HPDE6-E6E7 (cell line): ENCODE results near the gene ZNF407.
"Not testable (repeated sequence)": the region's sequence is repeated elsewhere in the genome, so short reads cannot be mapped to it uniquely, and the experiment has no call there.

Experiments
- DNase-seq: peaks from one replicate; pipeline ENCODE4 v3.0.0; 2011; ENCODE audit warnings: missing footprints; ENCODE audit errors: extremely low spot score

The ZNF407 gene

DNA sequence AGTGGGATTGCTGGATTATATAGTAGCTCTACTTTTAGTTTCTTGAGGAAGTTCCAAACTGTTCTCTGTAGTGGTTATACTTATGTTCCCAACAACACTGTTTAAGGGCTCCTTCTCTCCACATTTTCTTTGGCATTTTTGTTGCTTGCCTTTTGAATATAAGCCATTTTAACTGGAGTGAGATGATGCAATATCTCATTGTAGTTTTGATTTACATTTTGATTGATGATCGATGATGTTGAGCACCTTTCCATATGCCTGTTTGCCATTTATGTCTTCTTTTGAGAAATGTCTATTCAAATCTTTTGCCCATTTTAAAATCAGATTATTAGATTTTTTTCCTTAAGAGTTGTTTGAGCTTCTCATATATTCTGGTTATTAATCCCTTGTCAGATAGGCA, 368.0 kb downstream of the ZNF407 start:
- DNase-seq: no peak

DNA sequence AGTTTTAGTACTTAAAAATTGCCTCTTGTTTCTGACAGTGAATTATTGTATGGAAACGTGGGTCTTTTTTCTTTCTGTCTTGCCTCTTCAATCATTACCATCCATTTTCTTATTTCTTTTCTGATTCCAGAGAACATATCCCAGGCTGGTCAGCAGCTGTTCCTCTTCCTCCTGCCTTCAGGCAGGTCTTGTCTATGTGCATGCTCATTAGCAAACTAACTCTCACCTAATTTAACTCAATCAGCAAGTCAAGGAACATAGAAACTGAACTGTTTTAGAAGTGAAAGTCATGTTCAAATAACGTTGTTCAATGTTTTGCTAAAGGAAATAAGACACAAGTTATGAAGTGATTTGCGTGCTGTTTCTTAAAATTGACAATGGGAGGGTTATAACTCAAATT, 369.8 kb downstream of the ZNF407 start:
- no peak for DNase-seq

DNA sequence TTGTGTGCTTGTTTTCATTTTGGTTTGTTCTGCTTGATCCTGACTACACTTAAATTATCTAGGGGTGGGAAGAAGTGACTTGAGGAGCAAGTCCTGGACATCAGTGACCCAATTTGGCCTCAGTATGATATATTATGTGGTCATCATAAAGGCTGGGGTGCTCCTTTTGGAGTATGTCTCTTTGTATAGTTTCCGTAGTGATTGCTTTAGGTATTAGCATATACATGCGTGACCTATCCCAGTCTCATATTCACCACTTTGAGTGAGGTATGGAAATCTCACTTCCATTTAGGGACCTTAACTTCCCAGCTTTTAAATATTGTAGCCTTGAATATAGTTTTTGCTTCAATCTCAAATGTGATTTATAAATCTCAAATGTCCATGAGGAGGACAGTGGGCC, 370.3 kb downstream of the ZNF407 start:
- DNase-seq: no peak

DNA sequence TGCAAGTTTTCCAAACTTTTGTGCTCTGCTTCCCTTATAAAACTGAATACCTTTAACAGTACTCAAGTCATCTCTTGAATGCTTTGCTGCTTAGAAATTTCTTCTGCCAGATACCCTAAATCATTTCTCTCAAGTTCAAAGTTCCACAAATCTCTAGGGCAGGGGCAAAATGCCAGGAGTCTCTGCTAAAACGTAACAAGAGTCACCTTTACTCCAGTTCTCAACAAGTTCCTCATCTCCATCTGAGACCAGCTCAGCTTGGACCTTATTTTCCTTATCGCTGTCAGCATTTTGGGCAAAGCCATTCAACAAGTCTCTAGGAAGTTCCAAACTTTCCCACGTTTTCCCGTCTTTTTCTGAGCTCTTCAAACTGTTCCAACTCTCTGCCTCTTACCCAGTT, 373.7 kb downstream of the ZNF407 start:
- not testable (repeated sequence) for DNase-seq

DNA sequence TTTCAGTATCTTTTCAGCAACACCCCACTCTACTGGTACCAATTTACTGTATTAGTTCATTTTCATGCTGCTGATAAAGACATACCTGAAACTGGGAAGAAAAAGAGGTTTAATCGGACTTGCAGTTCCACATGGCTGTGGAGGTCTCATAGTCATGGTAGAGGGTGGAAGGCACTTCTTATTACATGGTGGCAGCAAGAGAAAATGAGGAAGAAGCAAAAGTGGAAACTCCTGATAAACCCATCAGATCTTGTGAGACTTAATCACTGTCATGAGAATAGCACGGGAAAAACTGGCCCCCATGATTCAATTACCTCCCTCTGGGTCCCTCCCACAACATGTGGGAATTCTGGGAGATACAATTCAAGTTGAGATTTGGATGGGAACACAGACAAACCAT, 374.1 kb downstream of the ZNF407 start:
- not testable (repeated sequence) for DNase-seq

DNA sequence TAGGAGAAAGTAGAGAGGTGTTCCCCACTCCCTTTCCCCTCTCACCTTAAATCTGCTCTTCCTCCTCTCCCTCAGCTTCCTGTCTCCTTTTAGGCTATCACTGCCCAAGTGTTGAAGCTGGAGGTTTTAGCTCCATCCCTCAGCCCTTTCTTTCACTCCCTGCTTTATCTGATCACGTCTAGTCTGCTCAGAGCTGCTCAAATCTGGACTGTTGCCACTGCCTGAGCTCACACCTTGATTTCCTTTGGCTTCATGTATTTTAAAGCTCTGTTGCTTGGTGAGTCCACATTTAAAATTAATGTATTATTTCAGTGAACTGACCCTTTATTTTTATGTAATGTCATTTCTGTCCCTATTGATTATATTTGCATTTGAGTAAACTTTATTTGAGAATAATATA, 374.7 kb downstream of the ZNF407 start:
- no peak for DNase-seq

DNA sequence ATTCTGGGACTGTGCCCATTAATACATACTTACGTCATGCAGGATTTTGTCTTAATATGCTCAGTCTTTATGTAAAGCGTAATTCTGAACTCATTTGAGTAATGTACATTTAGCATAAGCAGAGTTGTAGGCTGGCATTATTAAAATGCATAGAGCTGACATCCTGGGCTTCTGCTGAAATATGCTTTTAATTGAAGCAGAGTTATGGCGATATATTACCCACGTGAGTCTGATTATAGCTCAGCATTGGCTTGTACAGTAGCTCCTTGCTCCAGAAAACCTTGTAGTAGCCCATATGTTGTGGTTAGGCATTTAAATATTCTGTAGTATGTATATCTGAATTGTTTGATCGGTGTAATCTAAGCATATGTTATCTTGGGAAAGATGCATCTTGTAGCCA, 377.3 kb downstream of the ZNF407 start:
- no peak for DNase-seq

DNA sequence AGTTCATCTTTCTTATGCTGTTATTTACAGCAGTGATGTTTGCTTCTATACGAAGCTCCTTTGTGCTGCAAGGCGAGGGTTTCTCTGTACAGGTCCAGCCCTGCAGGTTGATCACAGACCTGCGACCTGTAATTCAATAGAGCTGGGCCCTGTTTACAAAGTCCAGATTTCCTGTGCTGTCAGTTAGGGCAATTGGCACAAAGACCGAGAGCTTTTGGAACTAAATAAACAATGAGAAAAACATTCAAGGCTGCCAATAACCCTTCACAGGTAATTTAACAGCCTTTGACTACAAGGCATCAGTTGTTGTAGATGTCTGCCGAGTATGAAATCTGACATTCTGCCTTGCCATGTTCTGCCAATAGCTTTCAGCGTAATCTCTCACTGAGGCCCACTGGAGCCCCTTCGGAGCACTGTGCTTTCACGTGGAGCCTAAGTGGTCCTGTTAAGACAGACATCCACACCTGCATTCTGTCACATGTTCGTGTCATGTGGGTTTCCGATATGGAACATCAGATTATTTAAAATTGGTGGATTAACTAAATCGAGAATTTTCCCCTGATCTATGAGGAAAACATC, 378.8 kb downstream of the ZNF407 start:
- DNase-seq: no peak

DNA sequence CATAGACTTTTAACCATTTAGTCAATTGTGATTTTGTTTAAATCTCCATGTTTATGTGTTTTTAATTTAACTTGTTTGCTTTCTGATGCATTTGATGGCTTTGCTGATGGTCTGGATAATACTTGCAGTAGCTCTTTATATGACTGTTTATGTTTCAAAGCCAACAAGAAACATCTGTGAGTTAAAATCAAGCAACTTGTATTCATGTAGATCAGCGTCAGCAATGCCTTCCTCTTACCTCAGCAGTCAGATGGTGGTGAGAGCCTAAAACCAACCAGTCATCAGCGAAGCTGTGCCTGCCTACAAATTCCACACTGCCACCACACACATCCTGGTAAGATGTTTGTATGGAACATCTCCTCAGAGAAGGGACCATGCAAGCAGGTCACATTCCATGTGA, 379.4 kb downstream of the ZNF407 start:
- no peak for DNase-seq

DNA sequence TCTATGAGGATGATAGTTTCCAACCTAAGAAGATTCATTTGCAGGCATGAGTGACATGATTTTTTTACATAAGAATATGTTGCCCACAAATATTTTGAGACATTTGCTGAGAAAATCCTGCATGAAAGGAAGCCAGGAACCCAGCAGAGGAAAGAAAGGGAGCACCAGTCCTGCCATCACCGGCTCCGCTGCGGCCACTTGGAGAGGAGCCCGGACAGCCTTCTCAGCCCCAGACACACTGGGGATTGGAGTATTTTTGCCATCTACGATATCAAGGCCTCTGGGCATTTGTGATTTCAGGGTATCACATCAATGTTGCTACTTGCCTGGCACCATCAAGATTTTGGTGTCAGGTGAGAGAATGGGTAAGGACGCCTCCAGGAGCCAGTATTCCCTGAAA, 383.0 kb downstream of the ZNF407 start:
- no peak for DNase-seq

DNA sequence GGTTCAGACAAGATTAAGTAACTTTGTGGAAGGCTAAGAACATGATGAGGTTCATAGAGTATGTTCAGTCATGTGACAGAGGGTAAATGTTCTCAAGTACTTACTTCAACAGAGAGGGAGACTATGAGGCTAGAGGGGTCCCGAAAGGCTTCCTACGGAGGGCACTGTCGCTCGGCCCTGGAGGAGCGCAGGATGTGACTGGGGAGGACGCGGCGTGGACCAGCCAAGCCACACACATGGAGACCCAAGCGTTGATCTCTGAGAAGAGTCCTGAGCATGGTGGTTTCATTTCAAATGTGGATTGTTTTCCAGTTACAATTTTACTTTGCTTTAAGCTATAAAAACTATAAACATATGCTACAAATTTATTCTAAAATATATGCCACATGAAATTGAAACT, 383.8 kb downstream of the ZNF407 start:
- no peak for DNase-seq

DNA sequence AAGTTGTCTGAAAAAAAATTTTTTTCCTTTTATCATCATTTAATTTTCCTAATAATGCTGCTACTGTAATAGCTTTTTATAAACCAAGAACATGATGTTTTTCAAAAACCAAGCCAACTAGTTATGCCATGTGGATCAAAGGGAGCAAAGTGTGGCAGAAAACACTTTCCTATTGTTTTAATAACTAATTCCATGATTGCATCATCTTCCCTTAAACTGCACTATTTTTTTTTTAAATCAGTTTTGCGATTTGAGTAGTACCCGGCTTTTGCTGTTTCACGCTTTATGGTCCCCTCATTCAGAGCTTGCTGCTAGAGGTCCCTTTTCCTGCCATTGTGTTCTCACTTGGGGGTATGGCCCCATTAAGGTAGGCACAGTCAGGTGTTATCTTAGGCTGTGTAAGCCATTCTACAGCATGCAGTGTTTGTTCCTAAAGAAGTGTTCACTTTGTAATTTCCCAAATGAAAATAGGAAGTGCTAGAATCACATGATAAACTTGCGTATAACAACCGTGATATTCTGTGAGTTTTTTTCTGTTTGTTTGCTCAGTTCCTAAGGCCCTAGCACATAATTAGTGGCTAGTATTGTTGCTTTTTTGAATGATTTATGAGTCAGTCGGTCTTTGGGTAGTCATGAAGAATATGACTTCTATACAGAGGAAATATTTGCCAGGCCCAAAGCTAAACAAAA, 385.4 kb downstream of the ZNF407 start:
- DNase-seq: no peak

DNA sequence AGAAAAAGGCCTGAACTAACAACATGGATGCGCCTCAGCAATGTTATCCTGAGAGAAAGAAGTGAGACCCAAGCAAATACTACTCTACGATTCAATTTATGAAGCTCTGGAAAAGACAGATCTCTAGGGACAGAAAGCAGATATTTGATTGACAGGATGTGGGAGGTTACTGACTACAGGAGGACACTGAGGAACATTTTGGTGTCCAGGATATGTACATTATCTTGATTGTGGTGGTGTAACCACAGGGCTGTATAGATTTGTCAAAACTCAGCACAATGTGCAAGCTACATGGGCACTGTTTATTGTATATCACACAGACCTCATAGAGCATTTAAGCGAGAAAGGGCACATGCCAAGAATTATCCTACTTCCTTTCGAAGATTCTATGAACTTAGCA, 391.5 kb downstream of the ZNF407 start:
- no peak for DNase-seq

DNA sequence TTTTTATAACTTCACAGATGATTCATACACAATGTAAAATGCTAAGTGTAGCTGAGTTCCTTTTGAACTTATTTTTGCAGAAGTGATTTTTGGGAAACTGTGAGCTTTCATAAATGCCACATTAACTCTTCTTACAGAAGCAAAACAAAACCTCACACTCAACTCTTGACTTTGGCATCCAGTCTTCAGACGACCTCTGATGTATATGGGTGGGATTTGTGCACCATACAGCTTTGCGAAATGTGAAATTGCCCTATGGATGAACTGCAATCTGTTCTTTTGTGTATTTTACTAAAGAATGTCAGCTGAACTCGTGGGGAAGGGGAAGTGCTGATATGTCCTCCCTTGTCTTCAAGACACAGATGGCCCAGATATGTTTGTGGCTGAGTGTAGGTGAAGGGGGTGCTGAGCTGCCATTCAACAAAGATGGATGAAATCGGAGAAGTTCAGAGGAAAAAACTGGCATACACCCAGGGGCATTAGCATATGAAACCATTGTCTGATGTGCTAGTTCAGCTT, 393.0 kb downstream of the ZNF407 start:
- no peak for DNase-seq

DNA sequence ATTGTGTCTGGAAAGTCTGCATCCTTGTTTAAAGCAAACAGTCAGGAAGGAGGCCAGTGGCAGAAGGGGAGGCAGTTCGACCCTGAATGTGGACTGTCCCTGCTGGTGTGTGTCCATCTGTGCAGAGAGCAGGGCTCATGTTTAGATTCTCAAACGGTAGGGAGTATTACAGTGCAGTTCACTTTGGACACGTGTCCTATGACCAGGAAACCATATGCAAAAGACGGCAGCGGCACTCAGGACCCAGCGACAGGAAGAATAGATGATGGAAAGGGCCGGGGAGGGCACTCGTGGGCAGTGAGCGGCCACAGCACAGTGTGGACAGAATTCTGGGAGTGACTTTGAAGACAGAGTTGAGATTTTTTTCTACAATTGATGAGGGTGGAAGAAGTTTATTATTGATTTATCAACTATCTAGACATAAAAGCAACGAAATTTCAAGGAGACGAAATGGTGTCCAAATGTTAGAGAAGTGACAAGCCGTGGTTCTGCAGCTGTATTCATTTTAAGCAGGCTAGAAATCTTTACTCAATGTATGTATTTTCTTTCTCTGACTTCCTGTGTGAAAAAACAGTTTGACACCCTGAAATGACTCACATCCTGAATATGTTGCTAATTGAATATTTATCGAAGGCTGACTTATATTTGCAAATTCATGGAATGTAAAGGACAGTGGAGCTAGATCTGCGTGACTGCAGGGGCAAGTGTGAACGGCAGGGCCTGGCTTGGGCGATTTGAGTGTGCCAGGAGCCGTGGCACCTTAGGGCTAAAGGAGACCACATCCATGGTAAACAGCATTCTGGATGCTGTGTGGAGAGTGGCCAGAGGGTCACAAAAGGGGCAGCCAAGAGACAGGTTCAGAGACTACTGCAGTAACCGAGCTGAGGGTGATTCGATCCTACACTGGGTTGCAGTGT, 397.1 kb downstream of the ZNF407 start:
- peak; percentile 17 for DNase-seq

DNA sequence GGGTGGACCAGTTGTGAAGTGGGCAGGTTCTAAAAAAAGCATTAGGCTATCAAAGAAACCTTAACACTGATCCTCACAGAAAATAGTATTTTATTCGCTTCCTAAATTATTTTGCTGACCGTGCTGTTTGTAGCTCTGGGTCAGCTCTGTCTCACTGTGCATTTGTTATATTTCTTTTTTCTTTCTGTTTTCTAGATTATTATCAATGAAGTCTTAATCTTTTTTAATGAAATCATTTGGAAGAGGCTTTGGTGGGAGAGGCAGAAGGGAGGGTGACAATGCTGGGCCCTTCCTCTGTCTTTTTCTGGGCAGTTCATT, 397.7 kb downstream of the ZNF407 start:
- DNase-seq: no peak

DNA sequence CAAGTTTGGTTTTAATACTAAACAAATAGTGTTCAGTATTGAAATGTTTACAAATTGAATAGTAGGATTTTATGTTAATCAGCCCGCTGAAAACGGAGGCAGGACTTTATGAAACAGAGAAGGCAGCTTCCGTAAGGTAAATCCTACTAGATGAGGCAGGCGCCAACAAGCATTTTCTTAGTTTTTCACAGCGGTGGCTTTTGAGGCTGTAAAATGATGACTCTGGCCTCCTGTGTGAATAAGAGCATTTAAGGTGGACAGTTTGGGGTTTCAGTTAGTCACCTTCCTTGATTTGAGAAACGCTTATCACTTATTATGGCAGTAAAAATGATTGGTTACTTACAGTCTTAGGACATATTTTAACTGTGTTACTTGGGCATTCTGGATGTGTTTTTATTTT, 398.4 kb downstream of the ZNF407 start:
- no peak for DNase-seq

DNA sequence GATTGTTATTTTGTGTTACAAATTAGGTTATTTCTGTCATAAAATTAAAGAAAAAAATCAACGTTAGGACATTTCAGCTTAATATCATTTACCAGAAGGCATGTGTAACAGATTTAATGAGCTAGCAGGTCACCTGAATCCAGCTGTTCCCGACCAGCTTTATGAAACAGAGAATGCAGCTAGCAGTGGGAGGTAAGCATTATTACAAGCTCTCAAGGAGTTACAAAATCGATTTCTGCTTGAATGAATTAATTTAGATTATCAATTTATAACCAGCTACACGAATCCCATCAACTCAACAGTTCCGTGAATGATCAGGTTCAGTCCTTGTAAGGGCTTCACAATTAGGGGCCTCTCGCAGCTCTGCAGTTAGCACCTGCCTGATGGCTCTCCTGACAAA, 399.3 kb downstream of the ZNF407 start:
- DNase-seq: no peak

DNA sequence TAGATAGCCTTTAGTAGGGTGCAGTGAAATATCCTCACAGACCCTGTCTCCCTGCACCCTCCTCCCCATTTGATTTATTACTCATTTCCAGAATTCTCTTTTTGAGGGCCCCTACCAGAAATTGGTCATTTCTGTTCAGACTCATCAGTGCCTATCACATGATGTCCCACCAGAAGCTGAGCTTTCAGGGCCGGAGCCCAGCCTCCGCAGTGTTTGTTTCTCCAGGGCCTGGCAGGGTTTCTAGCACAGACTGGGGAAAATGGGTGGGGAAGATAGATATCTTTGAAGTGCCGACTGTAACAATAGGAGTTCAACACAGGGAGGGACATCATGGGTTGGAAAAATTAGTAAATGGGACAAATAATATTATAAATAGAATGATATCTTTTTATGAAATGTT, 403.2 kb downstream of the ZNF407 start:
- no peak for DNase-seq

DNA sequence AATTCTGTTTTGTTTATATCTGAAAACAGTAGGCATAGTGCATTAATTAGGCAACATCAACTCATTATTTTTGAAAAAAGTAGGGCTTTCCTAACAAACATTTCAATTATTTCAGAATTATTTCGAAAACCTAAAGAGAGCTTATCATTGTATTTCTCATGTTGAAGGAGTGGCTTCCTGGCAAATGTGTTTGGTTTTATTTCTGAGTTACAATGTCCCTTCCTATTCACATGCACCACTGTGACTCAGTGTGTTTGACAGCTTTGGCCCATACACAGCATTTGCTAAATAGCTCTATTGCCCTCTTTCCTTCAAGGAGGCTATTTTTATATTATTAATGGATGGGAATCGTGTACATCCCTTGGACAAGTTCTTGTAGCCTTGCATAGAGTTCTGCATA, 405.4 kb downstream of the ZNF407 start:
- no peak for DNase-seq

DNA sequence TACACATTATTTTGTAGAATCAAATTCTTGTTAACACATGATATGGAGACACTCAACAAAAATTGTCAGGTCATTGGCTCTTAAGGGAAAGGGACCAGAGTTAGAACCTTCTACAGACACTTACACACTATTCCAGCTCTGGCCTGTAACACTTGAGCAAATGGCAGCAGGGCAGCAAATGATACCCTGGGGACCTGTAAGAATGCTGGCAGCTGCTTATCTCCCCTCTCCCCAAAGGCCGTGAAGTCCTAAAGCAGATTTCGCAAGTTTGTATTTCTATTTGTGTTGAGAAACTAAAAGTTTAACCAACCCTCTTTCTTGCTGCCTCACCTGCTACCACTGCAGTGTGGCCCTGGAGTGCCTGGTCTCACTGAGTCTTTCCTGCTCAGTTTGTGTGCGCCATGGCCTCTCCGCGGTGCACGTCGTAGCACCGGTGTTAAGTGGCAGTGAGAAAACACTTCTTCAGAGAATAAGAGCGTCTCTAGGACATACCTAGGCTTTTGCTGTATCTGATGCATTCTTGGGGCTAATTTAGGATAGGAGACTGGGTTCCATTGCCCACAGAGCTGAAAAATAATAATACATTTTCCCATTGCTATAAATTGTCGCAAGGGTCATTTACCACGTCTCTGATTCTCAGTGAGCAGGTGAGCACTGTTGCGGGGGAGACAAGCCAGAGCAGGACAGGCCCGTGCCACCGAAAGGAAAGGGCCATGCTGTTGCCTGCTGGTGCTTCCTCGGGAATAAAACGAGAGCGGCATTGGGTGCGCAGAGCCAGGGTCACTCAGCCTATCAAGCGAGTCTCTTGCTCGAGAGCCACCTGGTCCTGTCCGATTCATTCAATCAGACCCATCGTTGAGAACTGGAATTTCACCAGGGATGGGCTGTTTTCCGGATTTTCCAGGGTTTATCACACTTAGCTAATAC, 406.4 kb downstream of the ZNF407 start:
- no peak for DNase-seq

DNA sequence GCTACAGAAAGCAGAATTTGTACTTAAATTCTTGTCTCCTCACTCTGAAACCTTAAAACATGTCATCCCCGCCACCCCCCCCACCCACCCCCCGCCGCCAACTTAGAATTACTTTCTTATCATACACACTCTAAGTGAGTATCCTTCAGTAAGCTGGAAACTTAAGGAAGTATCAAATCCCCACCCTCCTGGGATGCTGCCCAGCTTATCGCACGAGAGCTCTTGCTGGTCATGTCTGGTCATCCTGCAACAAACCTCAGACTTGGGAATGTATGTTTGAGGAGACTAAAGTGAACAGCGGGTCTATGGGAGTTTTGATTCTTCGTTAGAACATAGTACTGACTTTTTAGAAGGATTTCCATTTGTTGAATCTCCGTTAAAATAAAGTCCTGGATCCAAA, 408.0 kb downstream of the ZNF407 start:
- no peak for DNase-seq
